Left kidney (tissue), 2 donors: ENCODE measurements around the gene NCKAP5L. TPM values are rescaled to one million over a fixed set of nuclear protein-coding genes. Genes with fewer than 3 reads are reported as not detected.
A peak's percentile ranks its signal among the peaks of the same experiment; 100 is the strongest.
"Not testable (repeated sequence)": the region's sequence is repeated elsewhere in the genome, so short reads cannot be mapped to it uniquely, and the experiment has no call there.

Experiments used
- DNase-seq: peaks from one replicate; pipeline ENCODE4 v3.0.0-alpha.2; 2013
- polyA plus RNA-seq: library from polyadenylated mRNA; unstranded; fragments of 120-200 nt; gene quantifications from one replicate; pipeline ENCODE4 v1.2.1, GENCODE V29; 2013; ENCODE audit not compliant: insufficient read length

The NCKAP5L gene
- polyA plus RNA-seq, 1 donor = 18.3 TPM

GRCh38 chr12:49777800-49778748 lies 50.1 kb downstream of the NCKAP5L start:
- DNase-seq = no peak

GRCh38 chr12:49777341-49777740 lies 50.9 kb downstream of the NCKAP5L start:
- DNase-seq = no peak

GRCh38 chr12:49776858-49777257 lies 51.4 kb downstream of the NCKAP5L start:
- DNase-seq = no peak

- peak; percentile 51 for DNase-seq
These were observed 51.8 kb downstream of the NCKAP5L start for GRCh38 chr12:49776413-49776812.

GRCh38 chr12:49773102-49773501 lies 55.1 kb downstream of the NCKAP5L start:
- not testable (repeated sequence) for DNase-seq

- no peak for DNase-seq
These were observed 60.9 kb downstream of the NCKAP5L start for GRCh38 chr12:49767333-49767732.

- no peak for DNase-seq
These were observed 62.1 kb downstream of the NCKAP5L start for GRCh38 chr12:49766115-49766455.

- DNase-seq = no peak
These were observed 64.1 kb downstream of the NCKAP5L start for GRCh38 chr12:49764126-49764525.

GRCh38 chr12:49763006-49763591 lies 65.1 kb downstream of the NCKAP5L start:
- peak; percentile 40 for DNase-seq

GRCh38 chr12:49762468-49762847 lies 65.8 kb downstream of the NCKAP5L start:
- no peak for DNase-seq

GRCh38 chr12:49761677-49762467 lies 66.3 kb downstream of the NCKAP5L start:
- DNase-seq = no peak

- no peak for DNase-seq
These were observed 77.2 kb downstream of the NCKAP5L start for GRCh38 chr12:49750996-49751393.

GRCh38 chr12:49750027-49750995 lies 77.9 kb downstream of the NCKAP5L start:
- no peak for DNase-seq

GRCh38 chr12:49748800-49749199 lies 79.4 kb downstream of the NCKAP5L start:
- DNase-seq = no peak

GRCh38 chr12:49748306-49748705 lies 79.9 kb downstream of the NCKAP5L start:
- DNase-seq = no peak

GRCh38 chr12:49744363-49744885 lies 83.8 kb downstream of the NCKAP5L start:
- no peak for DNase-seq

GRCh38 chr12:49741882-49742620 lies 86.2 kb downstream of the NCKAP5L start:
- peak; percentile 52 for DNase-seq
